ENCODE data around the gene NCKAP5.

GRCh38 chr2:133304344-133304743 is 263.9 kb downstream of the NCKAP5 start:
- no peak for TF ChIP-seq CTCF (IDR thresholded peaks at IDR 0.05)
- no peak for TF ChIP-seq POLR2A (IDR thresholded peaks at IDR 0.05)

Data from vagina (tissue), 2 donors.